Activated CD8-positive, alpha-beta memory T cell treated with anti-CD3 and anti-CD28 coated beads, Interleukin-2, amount 10 ng/mL, durations not matched to agents 7 days and 5 days (primary cell): ENCODE measurements around the gene CBLC. TPM values are rescaled to one million over a fixed set of nuclear protein-coding genes. Genes with fewer than 3 reads are reported as not detected.

Source experiments
- microRNA-seq: library from miRNA; unstranded; fragments of <30 nt; microRNA quantifications from one replicate; pipeline ENCODE4 v1.2.0, GENCODE V29; 2022
- total RNA-seq, 2 experiments: library from RNA; stranded (reverse); gene quantifications; one replicate each; pipeline ENCODE4 v1.2.3, GENCODE V29; 2021

CBLC gene
- total RNA-seq, 2 experiments from 2014 or later = not detected

Small RNA genes within 50 kb of the gene (microRNA-seq; reads per million reads assigned to microRNA genes)
- gene MIR8085 = not detected

Other genes with a start within 250 kb of the CBLC start
- gene CEACAM20, start 248.2 kb upstream of the CBLC start, total RNA-seq = not detected
- not detected for gene IGSF23, start 164.3 kb upstream of the CBLC start, total RNA-seq
- gene PVR, start 134.0 kb upstream of the CBLC start, total RNA-seq = 1 to 10 TPM; 2.4 to 7.8 TPM
- gene CEACAM19, start 106.4 kb upstream of the CBLC start, total RNA-seq = under 1 TPM in 1 of 2 experiments, not detected in 1; 0.63 TPM
- gene CEACAM16, start 78.7 kb upstream of the CBLC start, total RNA-seq = not detected
- 10 to 100 TPM; 56.3 to 60.3 TPM for gene BCL3, start 29.2 kb upstream of the CBLC start, total RNA-seq
- gene BCAM, start 31.2 kb downstream of the CBLC start, total RNA-seq = not detected
- gene NECTIN2, start 68.4 kb downstream of the CBLC start, total RNA-seq = under 1 TPM; 0.49 to 0.67 TPM
- 100 to 1,000 TPM in 1 of 2 experiments, 10 to 100 TPM in 1; 66.9 to 103 TPM for gene TOMM40, start 113.4 kb downstream of the CBLC start, total RNA-seq
- gene APOE, start 127.9 kb downstream of the CBLC start, total RNA-seq = under 1 TPM; 0.44 to 0.47 TPM
- 1 to 10 TPM in 1 of 2 experiments, not detected in 1; 1.9 TPM for gene APOC1, start 136.7 kb downstream of the CBLC start, total RNA-seq
- not detected for gene APOC4, start 164.3 kb downstream of the CBLC start, total RNA-seq
- not detected for gene APOC2, start 168.2 kb downstream of the CBLC start, total RNA-seq
- 10 to 100 TPM; 73.0 to 74.7 TPM for gene CLPTM1, start 177.5 kb downstream of the CBLC start, total RNA-seq
- 10 to 100 TPM; 22.4 to 58.8 TPM for gene RELB, start 223.6 kb downstream of the CBLC start, total RNA-seq